22Rv1 (cell line): Measurements from ENCODE around the gene TSR1.

Experiments used
- H3K27ac ChIP-seq: fragments of 450-650 bp; 2 replicates; pipeline ENCODE4 v1.5.1; 2017
- ZFX ChIP-seq: fragments of 450-650 bp; IDR thresholded peaks from 2 replicates; pipeline ENCODE4 v1.6.1; 2017; ENCODE audit warnings: antibody characterized with exemption, borderline replicate concordance
- TF ChIP-seq, protein P1 (sequence below): fragments of 450-650 bp; IDR thresholded peaks from 2 replicates; pipeline ENCODE4 v1.5.1; 2017; ENCODE audit warnings: mild to moderate bottlenecking

The TSR1 gene

DNA sequence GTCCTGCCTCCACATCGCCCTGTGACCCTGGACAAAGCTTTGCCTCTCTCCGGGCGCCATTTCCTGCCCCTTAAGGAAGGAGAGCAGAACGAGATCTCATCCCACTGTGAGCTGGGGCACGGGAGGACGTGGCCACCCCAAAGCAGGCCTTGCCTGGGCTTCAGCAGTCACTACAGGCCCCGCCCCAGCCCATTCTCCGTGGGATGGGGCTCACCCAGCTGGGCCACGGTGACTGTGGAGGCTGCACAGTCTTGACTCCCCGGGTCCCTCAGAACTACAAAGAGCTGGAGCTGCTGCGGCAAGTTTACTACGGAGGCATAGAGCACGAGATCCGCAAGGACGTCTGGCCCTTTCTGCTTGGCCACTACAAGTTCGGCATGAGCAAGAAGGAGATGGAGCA is 36.4 kb upstream of the TSR1 start:
- H3K27ac ChIP-seq = no peak overlapping the region
- TF ChIP-seq ZFX = no peak

- TF ChIP-seq ZFX = no peak
- TF ChIP-seq, protein P1, sequence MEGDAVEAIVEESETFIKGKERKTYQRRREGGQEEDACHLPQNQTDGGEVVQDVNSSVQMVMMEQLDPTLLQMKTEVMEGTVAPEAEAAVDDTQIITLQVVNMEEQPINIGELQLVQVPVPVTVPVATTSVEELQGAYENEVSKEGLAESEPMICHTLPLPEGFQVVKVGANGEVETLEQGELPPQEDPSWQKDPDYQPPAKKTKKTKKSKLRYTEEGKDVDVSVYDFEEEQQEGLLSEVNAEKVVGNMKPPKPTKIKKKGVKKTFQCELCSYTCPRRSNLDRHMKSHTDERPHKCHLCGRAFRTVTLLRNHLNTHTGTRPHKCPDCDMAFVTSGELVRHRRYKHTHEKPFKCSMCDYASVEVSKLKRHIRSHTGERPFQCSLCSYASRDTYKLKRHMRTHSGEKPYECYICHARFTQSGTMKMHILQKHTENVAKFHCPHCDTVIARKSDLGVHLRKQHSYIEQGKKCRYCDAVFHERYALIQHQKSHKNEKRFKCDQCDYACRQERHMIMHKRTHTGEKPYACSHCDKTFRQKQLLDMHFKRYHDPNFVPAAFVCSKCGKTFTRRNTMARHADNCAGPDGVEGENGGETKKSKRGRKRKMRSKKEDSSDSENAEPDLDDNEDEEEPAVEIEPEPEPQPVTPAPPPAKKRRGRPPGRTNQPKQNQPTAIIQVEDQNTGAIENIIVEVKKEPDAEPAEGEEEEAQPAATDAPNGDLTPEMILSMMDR = no peak
Observed at GRCh38 chr17:2372180-2372579, 35.9 kb upstream of the TSR1 start.

GRCh38 chr17:2371183-2372130 is 35.2 kb upstream of the TSR1 start:
- no peak overlapping the region for H3K27ac ChIP-seq
- TF ChIP-seq, protein P1 = no peak
- no peak for TF ChIP-seq ZFX

More at GRCh38 chr17:2372180-2372579, 35.9 kb upstream of the TSR1 start:
- no peak overlapping the region for H3K27ac ChIP-seq

GRCh38 chr17:2370211-2370589 is 33.9 kb upstream of the TSR1 start:
- TF ChIP-seq, protein P1 = no peak
- no peak for TF ChIP-seq ZFX
- H3K27ac ChIP-seq = no peak overlapping the region

GRCh38 chr17:2369551-2370210 is 33.4 kb upstream of the TSR1 start:
- no peak overlapping the region for H3K27ac ChIP-seq
- TF ChIP-seq, protein P1 = no peak
- TF ChIP-seq ZFX = no peak

GRCh38 chr17:2369039-2369438 is 32.8 kb upstream of the TSR1 start:
- no peak overlapping the region for H3K27ac ChIP-seq
- TF ChIP-seq, protein P1 = no peak

GRCh38 chr17:2368359-2368758 is 32.1 kb upstream of the TSR1 start:
- TF ChIP-seq ZFX = no peak
- TF ChIP-seq, protein P1 = no peak
- H3K27ac ChIP-seq = no peak overlapping the region
